Thyroid gland (tissue), 4 donors: Measurements from ENCODE around the gene RAB1B.

Experiments used
- POLR2A ChIP-seq, 2 donors: fragments of 450-650 bp; IDR thresholded peaks; one replicate each; pipeline ENCODE4 v1.6.1; 2017; ENCODE audit warnings: antibody characterized with exemption in 2 of 2, mild to moderate bottlenecking in 2 of 2, moderate library complexity in 1 of 2
- TF ChIP-seq, protein P1 (sequence below), 6 experiments: fragments of 200-600 bp in 3 of 6; fragments of 450-650 bp in 3 of 6; sonication (generic) in 3 of 6; IDR thresholded peaks; one replicate each; pipeline ENCODE4 v1.5.1; 2016 to 2019; ENCODE audit warnings: antibody characterized with exemption in 6 of 6, mild to moderate bottlenecking in 2 of 6, inconsistent platforms in 1 of 6, moderate library complexity in 1 of 6

DNA sequence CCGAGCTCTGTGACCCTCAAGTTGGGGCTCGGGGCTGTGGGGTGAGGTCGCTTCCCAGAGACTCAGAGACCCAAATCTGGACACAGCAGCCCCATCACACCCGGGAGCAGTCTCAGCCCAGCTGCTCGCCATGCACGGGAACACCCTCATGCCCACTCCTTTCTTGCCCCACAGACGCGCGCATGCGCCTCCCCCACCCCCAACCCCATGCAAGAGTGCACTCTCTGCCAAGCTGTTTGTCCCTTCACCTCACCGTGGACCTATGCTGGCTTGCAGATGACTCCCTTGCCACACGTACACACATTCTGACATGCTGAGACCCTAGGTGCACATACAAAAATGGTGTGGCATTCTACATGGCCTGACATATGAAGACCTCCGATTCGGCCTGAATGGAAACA, 48.9 kb downstream of the RAB1B start:
- no peak for TF ChIP-seq POLR2A (IDR thresholded peaks at IDR 0.05)
- TF ChIP-seq, protein P1, sequence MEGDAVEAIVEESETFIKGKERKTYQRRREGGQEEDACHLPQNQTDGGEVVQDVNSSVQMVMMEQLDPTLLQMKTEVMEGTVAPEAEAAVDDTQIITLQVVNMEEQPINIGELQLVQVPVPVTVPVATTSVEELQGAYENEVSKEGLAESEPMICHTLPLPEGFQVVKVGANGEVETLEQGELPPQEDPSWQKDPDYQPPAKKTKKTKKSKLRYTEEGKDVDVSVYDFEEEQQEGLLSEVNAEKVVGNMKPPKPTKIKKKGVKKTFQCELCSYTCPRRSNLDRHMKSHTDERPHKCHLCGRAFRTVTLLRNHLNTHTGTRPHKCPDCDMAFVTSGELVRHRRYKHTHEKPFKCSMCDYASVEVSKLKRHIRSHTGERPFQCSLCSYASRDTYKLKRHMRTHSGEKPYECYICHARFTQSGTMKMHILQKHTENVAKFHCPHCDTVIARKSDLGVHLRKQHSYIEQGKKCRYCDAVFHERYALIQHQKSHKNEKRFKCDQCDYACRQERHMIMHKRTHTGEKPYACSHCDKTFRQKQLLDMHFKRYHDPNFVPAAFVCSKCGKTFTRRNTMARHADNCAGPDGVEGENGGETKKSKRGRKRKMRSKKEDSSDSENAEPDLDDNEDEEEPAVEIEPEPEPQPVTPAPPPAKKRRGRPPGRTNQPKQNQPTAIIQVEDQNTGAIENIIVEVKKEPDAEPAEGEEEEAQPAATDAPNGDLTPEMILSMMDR (IDR thresholded peaks at IDR 0.05): no peak
